ENCODE data around the gene TEDC1.

Gene TEDC1

DNA sequence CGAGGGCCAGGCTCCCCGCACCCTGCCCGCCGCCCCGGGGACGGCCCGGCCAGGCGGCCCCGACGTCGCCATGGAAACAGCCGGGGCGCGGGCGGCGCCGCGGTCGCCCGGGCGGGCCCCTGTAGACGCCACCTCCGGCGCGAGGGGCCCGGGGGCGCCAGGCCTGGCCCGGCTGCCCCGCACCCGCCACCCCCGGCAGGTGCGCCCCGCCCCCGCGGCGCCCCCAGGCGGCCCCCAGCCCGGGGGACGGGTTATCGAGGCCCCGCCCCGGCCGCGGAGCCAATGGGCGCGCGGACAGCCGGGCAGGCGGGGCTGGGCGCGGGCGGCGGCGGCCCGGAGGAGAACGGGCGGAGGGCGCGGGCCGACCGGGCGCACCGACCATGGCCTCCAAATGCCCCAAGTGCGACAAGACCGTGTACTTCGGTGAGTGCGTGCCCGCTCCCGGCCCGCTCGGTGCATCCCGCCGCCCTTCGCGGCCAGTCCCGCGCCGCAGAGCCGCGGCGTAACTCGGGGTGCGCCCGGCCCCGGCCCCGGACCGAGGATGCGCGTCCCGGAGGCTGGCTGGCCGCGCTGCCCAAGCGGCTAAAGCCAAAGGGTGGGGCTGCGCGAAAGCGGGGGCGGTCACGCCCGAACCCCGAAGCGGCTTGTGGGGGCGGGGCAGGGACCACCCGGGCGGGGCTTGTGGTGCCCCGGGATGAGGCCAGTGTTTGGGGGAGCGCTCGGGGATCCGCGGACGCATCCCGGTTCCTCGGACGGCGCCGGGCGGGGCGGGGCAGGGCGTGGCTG, 16.4 kb upstream of the TEDC1 start, which contains the start of gene CRIP2:
TSS of gene CRIP2 (plus strand) at position 339 of the 786 bp plus-strand sequence. CDS start at position 381, 42 bp downstream.
- DNase-seq, result peak in 1 of 2 experiments; percentile 26

DNA sequence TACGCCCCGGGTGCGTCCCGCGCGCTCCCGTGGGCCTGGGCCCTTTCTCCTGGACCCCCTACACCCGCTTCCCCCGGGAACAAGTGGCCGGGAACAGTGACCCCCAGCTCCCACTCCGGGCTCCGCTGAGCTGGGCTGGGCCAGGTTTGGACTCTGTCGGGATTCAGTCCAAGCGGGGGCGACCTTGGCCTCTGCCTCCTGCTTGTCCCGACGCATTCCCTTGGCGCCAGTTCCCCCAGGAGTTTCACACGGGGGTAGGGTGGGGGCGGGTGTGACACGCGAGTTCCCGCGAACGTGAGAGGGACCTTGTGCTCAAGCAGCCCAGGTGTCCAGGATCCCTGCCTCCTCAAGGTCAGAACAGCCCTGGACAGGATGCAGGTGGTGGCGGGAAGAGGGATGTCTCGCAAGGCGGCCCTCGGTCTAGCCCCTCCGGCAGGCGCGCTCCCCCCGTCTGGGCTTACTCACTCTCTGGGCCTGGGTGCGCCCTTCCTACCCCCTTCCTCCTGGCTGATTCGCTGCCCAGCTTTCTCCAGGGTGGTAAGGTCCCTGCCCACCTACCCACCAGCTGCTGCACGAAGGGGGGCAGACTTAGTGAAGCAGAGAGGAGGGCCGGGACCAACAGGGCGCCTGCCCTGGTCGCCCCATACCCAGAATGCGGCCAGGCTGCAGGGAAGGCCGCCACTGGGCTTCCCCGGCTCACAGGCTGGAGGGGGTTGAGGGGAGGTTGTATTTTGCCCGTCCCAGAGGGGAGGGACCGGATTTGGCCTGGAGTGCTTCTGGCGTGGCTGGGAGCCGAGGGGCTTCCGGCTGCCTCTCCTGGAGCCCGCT, 15.6 kb upstream of the TEDC1 start:
- no peak for DNase-seq

GRCh38 chr14:105476097-105476830, 14.8 kb upstream of the TEDC1 start:
- DNase-seq, result no peak

- no peak for DNase-seq
Measured at GRCh38 chr14:105476831-105477659, 14.0 kb upstream of the TEDC1 start.

- no peak for DNase-seq
Measured at GRCh38 chr14:105477660-105478397, 13.2 kb upstream of the TEDC1 start.

GRCh38 chr14:105478398-105479251, 12.4 kb upstream of the TEDC1 start:
- DNase-seq, result no peak

GRCh38 chr14:105479431-105480158, 11.5 kb upstream of the TEDC1 start:
- DNase-seq, result no peak

- DNase-seq, result no peak
Measured at GRCh38 chr14:105480199-105480746, 10.8 kb upstream of the TEDC1 start.

DNA sequence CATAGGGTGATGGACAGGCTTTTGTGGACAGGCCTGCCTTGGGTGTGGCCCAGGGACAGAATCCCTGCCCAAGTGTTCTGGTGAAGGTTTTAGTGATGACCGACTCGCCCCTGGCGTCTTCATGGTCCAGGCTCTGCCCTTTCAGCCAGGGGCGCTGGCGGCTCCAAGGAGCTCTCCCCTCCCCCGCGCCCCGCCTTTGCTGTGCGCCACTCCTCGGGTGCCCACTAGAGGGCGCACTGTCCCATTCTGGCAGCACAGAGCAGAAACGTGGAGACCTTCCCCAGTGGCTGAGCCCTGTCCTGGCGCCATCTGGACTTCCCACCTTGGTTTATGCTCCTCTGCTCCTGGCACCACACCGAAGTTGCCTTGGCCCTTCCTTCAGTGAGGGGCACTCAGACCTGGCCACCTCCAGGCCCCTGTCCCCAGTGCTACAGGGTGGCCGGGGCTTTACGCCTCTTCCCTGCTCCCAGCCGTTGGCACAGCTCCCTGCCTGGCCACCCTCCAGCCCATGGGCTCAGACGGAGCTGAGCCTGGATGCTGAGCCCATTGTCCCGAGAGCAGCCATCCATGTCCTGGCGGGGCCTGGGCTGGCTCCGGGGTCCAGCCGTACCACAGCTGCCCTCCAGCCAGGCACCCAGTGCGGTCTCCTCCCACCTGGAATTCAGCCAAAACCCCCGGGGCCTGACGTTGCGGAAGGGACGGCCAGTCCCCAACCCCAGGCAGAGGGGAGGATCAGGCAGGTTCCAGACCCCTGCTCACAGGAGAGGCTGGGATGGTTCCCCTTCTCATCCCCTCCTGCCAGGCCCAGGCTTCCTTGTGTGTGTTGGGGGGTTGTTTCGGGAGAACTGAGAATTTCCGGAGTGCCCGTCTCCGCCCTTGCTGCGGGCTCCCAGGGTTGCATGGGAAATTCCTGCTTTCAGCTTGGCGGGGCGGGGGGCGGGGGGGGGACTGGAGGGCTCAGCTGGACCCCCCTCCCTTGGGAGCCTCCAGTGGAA, 9.9 kb upstream of the TEDC1 start:
- DNase-seq, result peak; percentile 92 to 95

DNA sequence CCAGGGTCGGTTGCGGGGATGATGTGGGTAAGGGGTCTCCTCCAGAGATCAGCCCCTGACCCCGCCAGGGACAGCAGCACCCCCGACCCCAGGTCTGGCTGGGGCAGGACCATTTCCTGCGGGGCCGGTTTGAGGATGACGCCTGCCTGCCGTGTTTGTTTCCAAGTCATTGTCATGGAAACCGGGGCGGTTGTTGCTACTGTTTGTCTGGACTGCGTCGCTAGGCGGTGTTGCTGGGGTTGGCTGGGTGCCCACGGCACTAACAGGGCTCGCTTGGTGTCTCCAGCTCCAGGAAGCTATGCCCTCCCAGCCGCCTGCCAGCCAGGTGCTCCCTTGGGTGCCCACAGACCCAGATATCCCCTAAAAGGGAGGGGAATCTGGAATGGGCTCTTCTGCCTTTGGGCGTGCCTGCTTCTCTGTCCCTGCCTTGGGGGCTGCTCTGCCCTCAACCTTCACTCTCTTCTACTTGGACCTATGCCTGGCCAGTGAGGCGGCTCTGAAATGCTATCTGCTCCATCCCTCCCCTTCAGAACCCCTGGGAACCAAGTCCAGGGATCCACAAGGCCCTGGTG, 9.1 kb upstream of the TEDC1 start:
- peak; percentile 90 to 93 for DNase-seq

GRCh38 chr14:105482486-105483110, 8.4 kb upstream of the TEDC1 start:
- DNase-seq, result no peak

GRCh38 chr14:105483300-105484068, 7.6 kb upstream of the TEDC1 start:
- DNase-seq, result no peak

DNA sequence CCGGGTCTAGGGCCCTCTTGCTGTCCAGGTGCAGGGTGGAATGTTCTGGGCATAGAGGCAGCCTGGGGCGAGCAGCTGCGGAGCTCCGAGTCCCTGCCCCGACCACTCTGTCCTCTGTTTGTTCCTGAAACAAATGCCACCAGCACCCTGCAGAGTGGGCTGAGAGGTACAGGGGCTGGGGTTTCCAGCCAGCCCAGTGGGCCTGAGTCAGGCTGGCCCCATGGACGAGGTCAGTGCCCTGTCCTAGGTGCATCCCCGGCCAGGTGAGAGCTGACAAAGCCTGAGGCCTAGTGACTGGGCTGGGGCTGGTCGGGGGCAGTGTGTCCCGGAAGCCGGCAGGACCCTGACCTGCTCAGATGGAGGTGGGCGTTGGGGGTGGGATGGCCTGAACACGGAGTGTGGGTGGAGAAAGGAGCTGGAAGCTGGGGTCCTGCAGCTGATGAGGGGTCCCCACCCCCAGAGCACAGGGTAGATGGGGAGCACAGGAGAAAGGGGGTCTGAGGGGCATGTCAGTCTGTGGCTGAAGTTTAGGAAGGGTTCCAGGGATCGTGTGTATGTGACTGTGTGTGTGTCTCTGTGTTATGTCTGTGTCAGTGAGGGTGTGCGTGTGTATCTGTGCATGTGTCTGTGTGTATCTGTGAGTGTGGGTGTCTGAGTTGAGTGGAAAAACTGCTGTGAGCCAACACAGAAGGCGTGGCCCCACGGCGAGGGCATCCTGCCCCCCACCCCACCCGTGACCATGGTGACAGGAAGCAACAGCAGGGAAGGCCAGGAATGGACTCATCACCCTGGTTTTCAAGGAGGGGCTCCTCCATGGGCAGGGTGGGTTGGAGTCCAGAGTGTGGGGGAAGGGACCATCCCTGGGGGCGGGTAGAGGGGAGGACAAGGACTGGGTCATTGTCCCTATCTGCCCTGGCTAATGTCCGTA, 6.7 kb upstream of the TEDC1 start:
- DNase-seq, result peak; percentile 33 to 46

- DNase-seq, result no peak
Measured at GRCh38 chr14:105484997-105485393, 6.1 kb upstream of the TEDC1 start.

GRCh38 chr14:105485739-105486162, 5.3 kb upstream of the TEDC1 start:
- peak; percentile 54 to 58 for DNase-seq

Measured in activated CD4-positive, alpha-beta T cell treated with anti-CD3 and anti-CD28 coated beads, Interleukin-2, amount 50 U/mL, for 48 hours (primary cell).